ENCODE results near the gene CHCHD3.

Gene CHCHD3

DNA sequence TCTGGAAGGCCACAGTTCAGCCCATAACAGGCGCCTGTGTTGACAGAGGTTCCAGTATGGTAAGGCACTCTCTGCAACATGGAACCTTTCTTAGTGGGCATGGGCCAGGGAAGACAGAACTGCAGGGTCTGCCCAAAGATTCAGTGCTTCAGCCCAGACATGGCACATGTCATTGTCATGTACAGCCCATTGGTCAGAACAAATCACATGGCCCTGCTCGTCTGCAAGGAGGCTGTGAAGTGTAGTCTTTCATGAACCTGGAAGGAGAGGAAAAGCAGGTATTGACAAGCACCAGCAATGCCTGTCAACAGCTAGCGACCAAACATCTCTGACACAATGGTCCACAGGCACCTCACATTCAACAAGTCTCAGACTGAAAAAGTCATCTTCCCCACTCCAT lies 30.4 kb upstream of the CHCHD3 start:
- Histone ChIP-seq H3K4me3 (no peak overlapping the region), H3K36me3 (no peaks in the 10 kb centered on the region)
- no peak for DNase-seq

GRCh38 chr7:133110312-133110711 lies 28.4 kb upstream of the CHCHD3 start:
- Histone ChIP-seq H3K27me3 (peaks cover 0 to 11% of the 10 kb centered on the region in 2 donors), H3K4me3 (no peak overlapping the region), H3K4me1 (no peaks in the 10 kb centered on the region), H3K27ac (no peak overlapping the region), H3K36me3 (no peaks in the 10 kb centered on the region), H3K9me3 (peaks cover 0 to 9% (median 5%) of the 10 kb centered on the region in 3 donors)
- no peak for DNase-seq
- intact Hi-C loops (cut with DNase I; ENCODE audit: low total_unique reads), result no loop called here
- TF ChIP-seq, protein P1, sequence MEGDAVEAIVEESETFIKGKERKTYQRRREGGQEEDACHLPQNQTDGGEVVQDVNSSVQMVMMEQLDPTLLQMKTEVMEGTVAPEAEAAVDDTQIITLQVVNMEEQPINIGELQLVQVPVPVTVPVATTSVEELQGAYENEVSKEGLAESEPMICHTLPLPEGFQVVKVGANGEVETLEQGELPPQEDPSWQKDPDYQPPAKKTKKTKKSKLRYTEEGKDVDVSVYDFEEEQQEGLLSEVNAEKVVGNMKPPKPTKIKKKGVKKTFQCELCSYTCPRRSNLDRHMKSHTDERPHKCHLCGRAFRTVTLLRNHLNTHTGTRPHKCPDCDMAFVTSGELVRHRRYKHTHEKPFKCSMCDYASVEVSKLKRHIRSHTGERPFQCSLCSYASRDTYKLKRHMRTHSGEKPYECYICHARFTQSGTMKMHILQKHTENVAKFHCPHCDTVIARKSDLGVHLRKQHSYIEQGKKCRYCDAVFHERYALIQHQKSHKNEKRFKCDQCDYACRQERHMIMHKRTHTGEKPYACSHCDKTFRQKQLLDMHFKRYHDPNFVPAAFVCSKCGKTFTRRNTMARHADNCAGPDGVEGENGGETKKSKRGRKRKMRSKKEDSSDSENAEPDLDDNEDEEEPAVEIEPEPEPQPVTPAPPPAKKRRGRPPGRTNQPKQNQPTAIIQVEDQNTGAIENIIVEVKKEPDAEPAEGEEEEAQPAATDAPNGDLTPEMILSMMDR (IDR thresholded peaks at IDR 0.05), result no peak

More for the DNA sequence above, 30.4 kb upstream of the CHCHD3 start:
- no peak overlapping the region for H3K27ac ChIP-seq
- intact Hi-C loops (cut with DNase I; ENCODE audit: low total_unique reads), result no loop called here
- peaks cover 0 to 9% (median 5%) of the 10 kb centered on the region in 3 donors for H3K9me3 ChIP-seq
- H3K27me3 ChIP-seq, result peaks cover 0 to 15% of the 10 kb centered on the region in 2 donors
- TF ChIP-seq, protein P1 (IDR thresholded peaks at IDR 0.05), result no peak
- no peaks in the 10 kb centered on the region for H3K4me1 ChIP-seq

- intact Hi-C loops (cut with DNase I; ENCODE audit: low total_unique reads), result loop anchor here (5.0 kb wide), 1 partner anchor 87 kb away; no protein-coding TSS in a partner anchor
- DNase-seq, result no peak
These were observed 27.9 kb upstream of the CHCHD3 start for GRCh38 chr7:133109816-133110215.

DNA sequence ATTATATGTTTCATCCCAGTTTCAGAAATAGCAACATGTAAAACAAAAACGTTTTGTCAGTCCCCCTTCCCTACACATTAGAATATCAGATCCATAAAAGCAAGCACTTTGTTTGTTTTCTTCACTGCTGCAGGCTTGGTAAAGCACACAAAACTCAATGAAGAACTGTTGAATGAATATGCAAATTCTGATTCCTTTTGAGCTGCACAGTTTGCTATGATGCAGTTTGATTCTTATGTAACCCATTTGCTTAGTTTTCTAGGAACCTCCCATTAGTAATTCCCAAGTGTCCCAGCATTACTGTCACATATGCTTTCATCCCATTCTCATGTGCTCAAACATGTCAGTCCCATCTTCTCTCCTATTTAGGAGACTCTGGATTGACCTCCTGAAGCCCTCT lies 26.1 kb upstream of the CHCHD3 start:
- H3K27me3 ChIP-seq, result peaks cover 0 to 18% of the 10 kb centered on the region in 2 donors
- no peaks in the 10 kb centered on the region for H3K4me1 ChIP-seq
- TF ChIP-seq, protein P1 (IDR thresholded peaks at IDR 0.05), result no peak
- DNase-seq, result no peak
- H3K4me3 ChIP-seq, result no peak overlapping the region
- intact Hi-C loops (cut with DNase I; ENCODE audit: low total_unique reads), result loop anchor here (5.0 kb wide), 1 partner anchor 89 kb away; no protein-coding TSS in a partner anchor
- no peaks in the 10 kb centered on the region for H3K36me3 ChIP-seq
- no peak overlapping the region for H3K27ac ChIP-seq
- H3K9me3 ChIP-seq, result peaks cover 0 to 9% (median 5%) of the 10 kb centered on the region in 3 donors

More at GRCh38 chr7:133109816-133110215, 27.9 kb upstream of the CHCHD3 start:
- no peaks in the 10 kb centered on the region for H3K36me3 ChIP-seq
- peaks cover 0 to 9% (median 5%) of the 10 kb centered on the region in 3 donors for H3K9me3 ChIP-seq
- no peaks in the 10 kb centered on the region for H3K4me1 ChIP-seq
- peaks cover 0 to 12% of the 10 kb centered on the region in 2 donors for H3K27me3 ChIP-seq
- TF ChIP-seq, protein P1 (IDR thresholded peaks at IDR 0.05), result no peak
- no peak overlapping the region for H3K27ac ChIP-seq
- no peak overlapping the region for H3K4me3 ChIP-seq

DNA sequence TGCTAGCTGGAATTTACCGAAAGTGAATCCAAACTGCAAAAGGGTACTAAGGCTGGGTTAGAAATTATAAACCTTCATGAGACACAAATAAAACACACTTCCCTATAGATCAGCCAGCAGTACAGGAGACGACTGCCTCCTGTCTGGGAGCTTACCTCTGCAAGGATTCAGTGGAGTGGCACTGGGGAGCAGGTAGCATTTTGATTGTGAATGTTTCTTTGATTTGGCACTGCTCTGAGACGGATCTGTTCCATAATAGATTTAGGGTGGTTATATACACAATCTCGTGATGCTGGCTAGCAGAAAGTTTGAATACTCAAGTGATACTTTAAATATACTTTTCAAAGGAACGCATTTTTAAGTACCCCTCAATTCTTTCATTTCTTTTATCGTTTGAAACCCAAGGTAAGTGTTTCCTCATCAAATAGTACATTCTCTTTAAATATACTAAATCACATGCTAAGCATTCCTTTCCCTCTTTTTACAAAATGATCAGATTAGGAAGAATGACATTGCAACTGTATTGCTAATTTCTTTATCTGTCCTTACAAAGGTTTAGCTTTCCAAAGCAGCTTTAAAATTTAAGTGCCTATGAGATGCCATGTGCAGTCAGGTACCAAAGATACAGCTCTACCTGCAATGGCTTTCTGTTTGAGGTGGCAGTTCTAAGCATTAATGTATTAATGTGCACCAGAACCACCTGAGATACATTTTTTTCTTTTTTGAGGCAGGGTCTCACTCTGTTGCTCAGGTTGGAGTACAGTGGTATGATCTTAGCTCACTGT lies 20.6 kb upstream of the CHCHD3 start:
- H3K9me3 ChIP-seq, result no peaks in the 10 kb centered on the region
- intact Hi-C loops (cut with DNase I; ENCODE audit: low total_unique reads), result no loop called here
- H3K4me1 ChIP-seq, result no peaks in the 10 kb centered on the region
- no peaks in the 10 kb centered on the region for H3K36me3 ChIP-seq
- no peak overlapping the region for H3K27ac ChIP-seq
- H3K4me3 ChIP-seq, result no peak overlapping the region
- TF ChIP-seq, protein P1 (IDR thresholded peaks at IDR 0.05), result no peak
- peaks cover 0 to 12% of the 10 kb centered on the region in 2 donors for H3K27me3 ChIP-seq
- DNase-seq, result no peak
